B cell (primary cell): ENCODE results near the gene SHB.

Experiments used
- CTCF ChIP-seq: fragments of 200-600 bp; IDR thresholded peaks from one replicate; pipeline ENCODE4 v1.8.0; 2022; ENCODE audit warnings: antibody characterized with exemption, mild to moderate bottlenecking
- EZH2 ChIP-seq: IDR thresholded peaks from 2 replicates; pipeline ENCODE4 v1.6.1; 2012; ENCODE audit warnings: borderline replicate concordance, low read depth, mild to moderate bottlenecking, moderate library complexity, low read length; ENCODE audit not compliant: insufficient read depth, poor library complexity, severe bottlenecking

- TF ChIP-seq CTCF, result no peak
- TF ChIP-seq EZH2, result no peak
Observed at GRCh38 chr9:37953775-37954437, 115.1 kb downstream of the SHB start.
